Measurements from ENCODE around the gene NDUFB6. TPM values are rescaled to one million over a fixed set of nuclear protein-coding genes. Genes with fewer than 3 reads are reported as not detected.
A peak's percentile ranks its signal among the peaks of the same experiment; 100 is the strongest.
"Not testable (repeated sequence)": the region's sequence is repeated elsewhere in the genome, so short reads cannot be mapped to it uniquely, and the experiment has no call there.

The NDUFB6 gene
- total RNA-seq, 1 experiment from 2014 or later, result 56.1 TPM

DNA sequence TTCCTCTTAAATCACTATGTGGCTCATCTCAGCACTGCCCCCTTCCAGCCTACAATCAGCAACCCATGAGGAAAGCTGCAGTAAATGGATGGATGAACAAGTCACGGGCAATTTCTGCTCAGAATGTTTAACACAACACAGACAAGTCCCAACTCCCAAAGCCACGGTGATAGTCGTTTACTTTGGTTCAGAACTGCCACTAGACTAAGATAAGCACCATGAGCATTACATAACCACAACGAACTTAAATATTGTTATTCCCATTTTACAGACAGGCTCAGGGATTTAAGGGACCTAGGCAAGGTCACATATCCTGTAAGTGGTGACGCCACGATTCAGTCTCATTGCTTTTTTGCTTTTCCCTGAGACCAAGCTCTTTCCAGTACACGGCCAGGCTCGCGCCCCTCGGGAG lies 22.8 kb downstream of the NDUFB6 start:
- Mint-ChIP-seq H3K36me3 (ENCODE audit: insufficient read depth, unreplicated experiment) (peaks cover 39% of the 10 kb centered on the region), H3K27me3 (ENCODE audit: insufficient read depth, unreplicated experiment) (no peaks in the 10 kb centered on the region), H3K9me3 (ENCODE audit: unreplicated experiment) (no peaks in the 10 kb centered on the region), H3K27ac (ENCODE audit: low read depth, unreplicated experiment) (peak overlapping the region; percentile 94), H3K4me1 (ENCODE audit: insufficient read depth, unreplicated experiment) (peaks cover 13% of the 10 kb centered on the region), H3K4me3 (ENCODE audit: unreplicated experiment) (peak overlapping the region; percentile 98)
- ChIA-PET POLR2A (interaction anchor here (0.6 to 6.8 kb wide), 12 partner anchors 8 to 476 kb away, joined by 3 to 74 read pairs (median 6); partner anchors contain the start of genes ACO1, DNAJA1, NDUFB6 and RIGI), CTCF (interaction anchor here (0.8 to 4.4 kb wide), 8 partner anchors 11 to 171 kb away, joined by 3 to 23 read pairs (median 9); partner anchors contain the start of genes ACO1 and RIGI)
- intact Hi-C loops (cut with micrococcal nuclease), result loop anchor here (1.0 kb wide), 1 partner anchor 24 kb away; the partner anchor contains the start of gene RIGI
- DNase-seq (ENCODE audit: unreplicated experiment), result no peak
- no TSS peak for BruUV-seq (replicated peaks)
- TF ChIP-seq, protein P1, sequence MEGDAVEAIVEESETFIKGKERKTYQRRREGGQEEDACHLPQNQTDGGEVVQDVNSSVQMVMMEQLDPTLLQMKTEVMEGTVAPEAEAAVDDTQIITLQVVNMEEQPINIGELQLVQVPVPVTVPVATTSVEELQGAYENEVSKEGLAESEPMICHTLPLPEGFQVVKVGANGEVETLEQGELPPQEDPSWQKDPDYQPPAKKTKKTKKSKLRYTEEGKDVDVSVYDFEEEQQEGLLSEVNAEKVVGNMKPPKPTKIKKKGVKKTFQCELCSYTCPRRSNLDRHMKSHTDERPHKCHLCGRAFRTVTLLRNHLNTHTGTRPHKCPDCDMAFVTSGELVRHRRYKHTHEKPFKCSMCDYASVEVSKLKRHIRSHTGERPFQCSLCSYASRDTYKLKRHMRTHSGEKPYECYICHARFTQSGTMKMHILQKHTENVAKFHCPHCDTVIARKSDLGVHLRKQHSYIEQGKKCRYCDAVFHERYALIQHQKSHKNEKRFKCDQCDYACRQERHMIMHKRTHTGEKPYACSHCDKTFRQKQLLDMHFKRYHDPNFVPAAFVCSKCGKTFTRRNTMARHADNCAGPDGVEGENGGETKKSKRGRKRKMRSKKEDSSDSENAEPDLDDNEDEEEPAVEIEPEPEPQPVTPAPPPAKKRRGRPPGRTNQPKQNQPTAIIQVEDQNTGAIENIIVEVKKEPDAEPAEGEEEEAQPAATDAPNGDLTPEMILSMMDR (IDR thresholded peaks at IDR 0.05; ENCODE audit: unreplicated experiment), result no peak

DNA sequence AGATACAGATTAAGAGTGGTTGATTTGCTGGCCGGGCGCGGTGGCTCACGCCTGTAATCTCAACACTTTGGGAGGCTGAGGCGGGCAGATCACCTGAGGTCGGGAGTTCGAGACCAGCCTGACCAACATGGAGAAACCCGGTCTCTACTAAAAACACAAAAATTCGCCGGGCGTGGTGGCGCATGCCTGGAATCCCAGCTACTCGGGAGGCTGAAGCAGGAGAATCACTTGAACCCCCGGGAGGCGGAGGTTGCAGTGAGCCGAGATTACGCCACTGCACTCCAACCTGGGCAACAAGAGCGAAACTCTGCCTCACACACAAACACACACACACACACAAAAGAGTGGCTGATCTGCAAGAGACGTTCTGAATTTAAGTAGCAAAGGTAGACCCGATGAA lies 24.7 kb downstream of the NDUFB6 start:
- H3K27me3 Mint-ChIP-seq (ENCODE audit: insufficient read depth, unreplicated experiment); DNase-seq (ENCODE audit: unreplicated experiment); H3K9me3 Mint-ChIP-seq (ENCODE audit: unreplicated experiment); BruUV-seq (replicated peaks); intact Hi-C loops (cut with micrococcal nuclease): not testable (repeated sequence)
- Mint-ChIP-seq H3K27ac (ENCODE audit: low read depth, unreplicated experiment) (peak overlapping the region; percentile 51), H3K4me3 (ENCODE audit: unreplicated experiment) (peak overlapping the region; percentile 53), H3K36me3 (ENCODE audit: insufficient read depth, unreplicated experiment) (peaks cover 57% of the 10 kb centered on the region), H3K4me1 (ENCODE audit: insufficient read depth, unreplicated experiment) (peaks cover 13% of the 10 kb centered on the region)
- ChIA-PET CTCF (interaction anchor here (1.7 to 4.4 kb wide), 5 partner anchors 9 to 169 kb away, joined by 8 to 23 read pairs (median 8); partner anchors contain the start of gene RIGI), POLR2A (interaction anchor here (0.6 to 6.8 kb wide), 2 partner anchors 8 to 23 kb away, joined by 3 to 74 read pairs; partner anchors contain the start of gene RIGI)

DNA sequence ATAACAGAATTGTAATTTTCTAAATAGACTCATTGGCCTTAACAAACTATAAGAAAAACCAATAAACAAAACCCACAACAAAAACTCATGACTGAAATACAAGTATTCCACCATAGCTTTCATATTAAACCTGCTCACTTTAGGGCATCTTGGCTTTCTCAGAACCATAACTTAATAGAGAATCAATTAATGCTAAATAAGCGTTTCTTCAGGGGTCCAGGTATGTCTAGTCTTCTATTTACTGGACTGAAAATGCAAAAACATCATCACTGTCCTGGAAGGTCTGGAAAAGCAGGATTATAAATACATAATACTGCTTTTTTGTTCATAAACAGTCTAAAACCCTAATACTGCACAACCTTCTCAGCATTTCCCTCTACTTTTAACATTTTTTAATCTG lies 27.1 kb downstream of the NDUFB6 start:
- H3K27ac Mint-ChIP-seq (ENCODE audit: low read depth, unreplicated experiment), result no peak overlapping the region
- DNase-seq (ENCODE audit: unreplicated experiment), result no peak
- H3K9me3 Mint-ChIP-seq (ENCODE audit: unreplicated experiment), result no peaks in the 10 kb centered on the region
- intact Hi-C loops (cut with micrococcal nuclease), result no loop called here
- peaks cover 73% of the 10 kb centered on the region for H3K36me3 Mint-ChIP-seq (ENCODE audit: insufficient read depth, unreplicated experiment)
- H3K4me3 Mint-ChIP-seq (ENCODE audit: unreplicated experiment), result no peak overlapping the region
- BruUV-seq (replicated peaks), result no TSS peak
- peaks cover 13% of the 10 kb centered on the region for H3K4me1 Mint-ChIP-seq (ENCODE audit: insufficient read depth, unreplicated experiment)
- TF ChIP-seq, protein P1 (IDR thresholded peaks at IDR 0.05; ENCODE audit: unreplicated experiment), result no peak
- no peaks in the 10 kb centered on the region for H3K27me3 Mint-ChIP-seq (ENCODE audit: insufficient read depth, unreplicated experiment)
- POLR2A ChIA-PET, result interaction anchor here (1.9 to 2.7 kb wide), 2 partner anchors 16 to 26 kb away, joined by 5 to 8 read pairs; partner anchors contain the start of gene NDUFB6
- CTCF ChIA-PET, result interaction anchor here (0.6 to 2.8 kb wide), 4 partner anchors 26 to 517 kb away, joined by 3 to 16 read pairs (median 8); no protein-coding TSS in a partner anchor

DNA sequence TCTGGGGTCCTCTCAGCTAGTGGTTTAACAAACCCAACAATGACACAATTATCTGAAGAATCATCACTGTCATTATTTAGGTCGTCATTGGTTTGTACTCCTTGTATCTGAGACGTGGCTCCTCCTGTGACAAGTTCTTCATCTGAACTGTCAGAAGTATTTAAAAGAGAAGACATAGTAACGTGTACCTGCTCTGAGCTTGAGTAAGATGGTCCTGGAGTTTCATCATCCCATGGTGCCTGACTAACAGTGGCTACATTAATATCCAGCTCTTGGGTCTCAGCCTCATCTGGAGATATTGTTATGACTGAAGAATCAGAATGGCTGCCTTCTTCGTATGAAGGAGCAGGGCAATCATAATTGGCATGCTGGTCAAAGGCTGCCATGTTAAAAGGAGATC lies 29.9 kb downstream of the NDUFB6 start:
- BruUV-seq (replicated peaks), result no TSS peak
- TF ChIP-seq, protein P1 (IDR thresholded peaks at IDR 0.05; ENCODE audit: unreplicated experiment), result no peak
- H3K4me3 Mint-ChIP-seq (ENCODE audit: unreplicated experiment), result no peak overlapping the region
- intact Hi-C loops (cut with micrococcal nuclease), result no loop called here
- peaks cover 64% of the 10 kb centered on the region for H3K36me3 Mint-ChIP-seq (ENCODE audit: insufficient read depth, unreplicated experiment)
- no peaks in the 10 kb centered on the region for H3K27me3 Mint-ChIP-seq (ENCODE audit: insufficient read depth, unreplicated experiment)
- DNase-seq (ENCODE audit: unreplicated experiment), result no peak
- H3K4me1 Mint-ChIP-seq (ENCODE audit: insufficient read depth, unreplicated experiment), result no peaks in the 10 kb centered on the region
- POLR2A ChIA-PET, result interaction anchor here (1.0 to 2.7 kb wide), 3 partner anchors 8 to 18 kb away, joined by 3 to 8 read pairs (median 4); partner anchors contain the start of gene RIGI
- no peak overlapping the region for H3K27ac Mint-ChIP-seq (ENCODE audit: low read depth, unreplicated experiment)
- CTCF ChIA-PET, result interaction anchor here (1.2 to 2.0 kb wide), 3 partner anchors 16 to 164 kb away, joined by 4 to 8 read pairs (median 5); no protein-coding TSS in a partner anchor
- no peaks in the 10 kb centered on the region for H3K9me3 Mint-ChIP-seq (ENCODE audit: unreplicated experiment)
